HG02610 (cell line): ENCODE results near the gene ARAP1.
A peak's percentile ranks its signal among the peaks of the same experiment; 100 is the strongest.

Experiments
- ATAC-seq: cut with Tn5 transposase; IDR thresholded peaks from one replicate; pipeline ENCODE4 v1.9.1; 2021; ENCODE audit warnings: mild to moderate bottlenecking, moderate library complexity; ENCODE audit not compliant: unreplicated experiment

Gene ARAP1

DNA sequence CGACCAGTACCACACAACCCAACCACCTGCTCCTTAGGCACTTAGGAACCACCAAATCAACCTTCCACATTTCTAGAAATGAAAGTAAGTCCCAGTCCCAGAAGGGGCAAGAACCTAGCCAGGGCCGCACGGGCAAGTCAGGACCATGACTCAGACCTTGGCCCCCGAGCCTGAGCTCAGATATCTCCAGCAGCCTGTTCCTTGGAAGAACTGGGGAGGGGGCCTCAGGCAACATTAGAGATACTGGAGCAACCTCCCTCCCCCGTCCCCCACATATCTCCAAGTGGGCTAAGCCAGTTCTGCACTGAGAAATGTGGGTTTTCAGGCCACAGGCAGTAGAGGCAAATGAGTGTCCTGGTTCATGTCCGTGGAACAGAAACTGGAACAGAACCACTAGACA, 7.7 kb downstream of the ARAP1 start:
- ATAC-seq, result no peak

DNA sequence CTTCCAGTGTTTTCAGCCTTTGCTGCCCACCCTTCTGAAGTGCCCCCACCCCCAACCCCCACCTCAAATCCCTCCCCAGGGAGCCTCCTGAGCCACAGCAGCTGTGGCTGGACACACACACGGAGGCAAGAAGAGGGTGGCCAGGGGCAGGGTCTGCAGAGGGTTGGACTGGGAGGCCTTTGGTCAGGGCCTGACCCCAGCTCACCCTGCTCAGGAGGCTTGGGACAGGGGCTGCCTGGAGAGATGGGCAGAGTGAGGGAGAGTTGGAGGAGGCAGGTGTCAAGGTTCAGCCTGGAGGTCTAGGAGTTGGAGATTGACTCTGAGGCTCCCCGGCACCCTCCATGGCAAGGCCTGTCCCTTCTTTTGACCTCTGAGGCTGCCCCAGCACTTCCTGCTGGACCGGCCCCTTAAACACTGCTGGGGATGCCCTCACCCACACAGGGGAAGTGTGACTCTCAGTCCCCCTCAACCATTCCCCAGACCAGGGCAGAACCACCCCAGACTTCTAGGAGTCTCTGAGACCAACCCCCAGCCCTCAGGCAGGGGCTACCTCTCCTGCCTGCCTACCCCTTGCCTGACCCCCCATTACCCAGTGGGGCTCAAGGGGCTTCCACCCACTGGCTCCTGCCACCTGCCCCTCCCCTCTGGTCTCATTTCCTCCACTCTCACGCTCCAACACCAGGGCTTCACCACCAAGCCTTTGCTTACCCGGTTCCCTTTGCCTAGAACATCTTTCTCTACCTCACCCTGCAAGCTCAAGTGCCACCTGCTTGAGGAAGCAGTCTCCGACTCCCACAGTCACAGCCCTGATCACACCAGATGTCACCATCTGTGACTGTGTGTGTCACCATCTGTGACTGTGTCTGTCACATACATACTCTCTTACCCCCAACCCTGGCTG, 8.6 kb downstream of the ARAP1 start:
- ATAC-seq, result no peak

DNA sequence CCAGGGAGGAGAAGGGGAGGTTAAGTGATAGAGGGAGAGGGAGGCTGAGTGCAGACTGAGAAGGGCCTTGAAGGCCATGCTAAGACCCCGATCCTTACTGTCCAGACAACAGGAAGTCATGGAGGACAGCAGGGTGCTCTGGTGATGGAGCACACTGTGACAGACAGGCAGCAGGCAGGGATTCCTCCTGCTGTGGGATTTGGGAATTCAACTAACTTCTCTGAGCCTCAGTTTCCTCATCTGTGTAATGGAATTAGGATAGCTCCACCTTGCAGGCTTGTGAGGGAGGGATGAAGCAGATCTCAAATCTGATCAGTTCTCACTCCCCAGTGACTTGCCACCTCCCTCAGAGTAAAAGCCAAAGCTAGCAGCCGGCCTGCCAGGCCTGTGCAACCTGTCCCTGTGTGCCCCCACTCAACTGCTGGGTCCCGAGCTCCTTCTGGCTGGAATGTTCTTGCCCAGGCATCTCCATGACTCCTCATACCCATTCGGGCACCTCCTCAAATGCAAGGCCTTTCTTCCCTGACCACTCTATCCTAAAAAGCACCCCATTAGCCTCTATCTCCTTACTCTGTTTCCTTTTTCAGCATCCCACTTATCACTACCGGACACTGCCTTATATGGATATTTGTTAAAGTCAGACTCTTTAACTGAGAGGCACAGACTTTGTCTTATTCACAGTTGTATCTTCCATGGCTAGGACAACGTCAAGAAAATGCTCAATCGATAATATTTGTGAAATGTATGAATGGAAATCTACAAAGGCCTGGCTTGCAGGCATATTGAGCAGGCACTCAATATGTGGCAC, 9.5 kb downstream of the ARAP1 start:
- ATAC-seq, result no peak

DNA sequence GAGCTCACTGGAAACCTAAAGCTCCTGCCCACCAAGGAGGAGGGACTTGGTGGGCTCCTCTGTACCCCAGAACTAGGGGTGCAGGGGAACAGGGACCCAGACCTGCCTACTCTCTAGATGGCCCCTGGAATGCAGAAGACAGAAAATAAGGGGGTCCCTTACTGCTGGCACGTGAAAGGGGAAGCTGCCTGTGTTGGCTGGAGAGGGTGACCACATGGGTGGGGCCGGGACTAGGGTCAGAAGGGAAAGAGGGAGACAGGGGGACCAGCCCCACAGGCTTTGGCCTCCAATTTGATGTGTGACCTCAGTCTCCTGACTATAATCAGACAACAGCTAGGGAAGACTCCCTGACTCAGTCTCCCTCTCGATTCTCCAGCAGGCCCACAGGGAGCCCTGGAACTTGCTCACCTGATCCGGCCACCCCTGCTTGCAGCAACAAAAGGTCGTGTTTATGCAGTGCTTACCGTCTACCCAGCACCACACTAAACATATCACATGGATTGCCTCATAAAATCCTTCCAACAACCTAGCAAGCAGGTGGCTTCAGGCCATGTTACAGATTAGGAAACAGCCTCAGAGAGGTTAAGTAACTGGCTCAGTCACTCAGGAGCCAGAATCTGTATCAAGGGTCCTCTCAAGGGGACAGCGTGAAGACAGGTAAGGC, 10.2 kb downstream of the ARAP1 start:
- no peak for ATAC-seq

DNA sequence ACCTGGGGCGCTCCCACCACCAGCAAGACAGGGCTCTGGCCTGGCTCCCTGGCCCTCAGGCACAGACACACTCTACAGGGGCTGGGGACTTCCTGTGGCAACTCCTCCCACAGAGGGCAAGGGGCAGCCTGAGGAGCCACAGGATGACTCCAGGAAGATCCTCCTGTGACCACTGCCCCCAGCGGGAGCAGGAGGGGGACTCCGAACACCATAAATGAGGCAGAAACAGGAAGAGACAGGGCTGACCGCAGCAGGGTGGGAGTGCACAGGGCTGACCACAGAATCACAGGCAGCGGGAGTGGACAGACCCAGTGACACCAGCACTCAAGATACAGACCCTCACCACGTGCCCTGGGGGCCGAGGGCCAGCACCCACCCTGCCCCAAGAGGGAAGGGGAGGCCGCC, 10.8 kb downstream of the ARAP1 start:
- ATAC-seq, result no peak

DNA sequence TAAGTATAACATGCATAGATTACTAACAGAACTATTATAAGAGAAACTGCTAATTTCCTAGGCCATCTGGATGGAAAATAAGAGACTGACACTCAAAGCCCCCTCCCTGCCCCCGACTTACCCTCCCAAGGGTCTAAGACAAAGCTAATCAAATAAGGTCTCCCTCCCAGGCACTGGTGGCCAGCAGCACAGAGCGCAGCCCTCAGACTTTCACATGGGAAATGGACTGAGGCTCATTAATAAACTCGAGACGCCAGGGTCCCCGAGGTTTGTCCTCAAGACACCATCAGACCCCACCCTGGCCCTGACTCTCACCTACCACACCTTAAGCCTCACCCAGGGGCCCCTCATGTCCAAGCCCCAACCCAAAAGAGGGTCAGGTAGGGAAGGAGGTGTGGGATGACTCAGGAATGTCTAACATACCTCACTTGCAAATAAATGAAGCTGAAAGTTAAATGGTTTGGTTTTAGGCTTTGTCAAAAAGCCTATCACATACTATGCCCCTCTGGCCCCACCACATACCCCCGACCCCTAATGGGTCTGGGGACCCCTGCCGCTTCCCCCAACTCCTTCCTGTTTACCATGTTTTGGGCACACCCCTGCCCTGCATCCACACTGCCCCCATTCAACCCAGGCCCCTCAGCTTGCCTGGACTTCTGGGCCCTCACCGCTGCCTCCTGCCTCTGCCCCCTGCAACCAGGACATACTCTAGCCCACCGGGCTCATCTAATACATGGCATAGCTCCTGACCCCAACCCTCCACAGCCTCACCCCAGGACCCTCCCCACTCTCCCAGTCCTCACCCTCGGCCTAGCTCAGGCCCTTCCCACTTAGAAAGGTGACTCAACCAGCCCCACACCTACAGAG, 11.4 kb downstream of the ARAP1 start:
- ATAC-seq, result no peak

DNA sequence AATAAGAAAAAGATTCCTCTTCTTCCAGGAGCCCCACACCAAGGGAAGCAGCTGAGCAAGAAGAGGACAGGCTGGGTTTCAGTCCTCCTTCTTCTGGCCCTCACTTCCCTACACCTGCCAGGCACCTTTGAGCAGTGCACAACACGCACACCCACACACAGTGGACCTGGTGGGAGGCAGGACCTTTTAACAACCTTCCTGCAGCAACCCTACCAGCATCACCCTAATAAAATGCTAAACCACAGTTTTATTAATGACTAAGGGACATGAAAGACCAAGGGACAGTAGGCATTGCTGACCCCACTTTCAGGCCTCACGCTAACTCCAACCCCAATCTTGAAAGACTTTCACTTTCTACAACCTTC, 12.2 kb downstream of the ARAP1 start:
- no peak for ATAC-seq

DNA sequence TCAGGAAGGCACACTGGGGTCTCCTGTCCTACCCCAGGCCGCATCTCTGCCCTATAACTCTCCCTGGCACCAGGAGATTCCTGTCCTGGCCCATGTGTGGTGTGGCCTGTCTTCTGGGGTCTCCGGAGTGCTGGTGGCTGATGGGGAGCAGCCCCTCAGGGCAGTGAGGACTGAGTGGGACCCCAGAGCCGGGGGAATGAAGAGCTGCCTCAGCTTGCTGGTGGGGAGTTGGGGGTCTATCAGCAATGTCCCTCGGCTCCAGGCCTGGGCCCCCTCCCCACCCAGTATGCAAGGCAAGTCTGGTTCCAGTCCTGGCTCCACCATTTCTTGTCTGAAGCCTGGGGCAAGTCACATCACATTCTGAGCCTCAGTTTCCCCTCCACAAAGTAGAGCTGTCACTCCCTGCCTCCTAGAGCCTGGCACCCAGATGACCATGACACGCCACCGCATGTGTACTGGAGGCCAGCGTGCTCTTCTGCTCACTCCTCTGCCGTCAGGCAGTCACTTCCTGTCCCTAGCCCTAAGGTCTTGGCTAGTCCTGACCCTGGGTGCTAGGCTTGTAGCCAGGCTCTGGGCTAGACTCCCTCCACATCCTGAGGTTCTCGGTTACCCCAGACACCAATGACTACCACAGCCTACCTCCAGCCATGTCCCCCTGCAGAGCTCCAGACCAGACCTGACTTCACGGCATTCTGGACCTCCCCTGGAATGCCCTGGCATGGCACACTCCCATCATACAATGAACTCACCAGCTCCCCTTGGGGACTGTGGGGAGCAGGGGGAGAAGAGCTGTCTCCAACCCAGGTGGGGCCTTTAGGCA, 12.8 kb downstream of the ARAP1 start:
- no peak for ATAC-seq

DNA sequence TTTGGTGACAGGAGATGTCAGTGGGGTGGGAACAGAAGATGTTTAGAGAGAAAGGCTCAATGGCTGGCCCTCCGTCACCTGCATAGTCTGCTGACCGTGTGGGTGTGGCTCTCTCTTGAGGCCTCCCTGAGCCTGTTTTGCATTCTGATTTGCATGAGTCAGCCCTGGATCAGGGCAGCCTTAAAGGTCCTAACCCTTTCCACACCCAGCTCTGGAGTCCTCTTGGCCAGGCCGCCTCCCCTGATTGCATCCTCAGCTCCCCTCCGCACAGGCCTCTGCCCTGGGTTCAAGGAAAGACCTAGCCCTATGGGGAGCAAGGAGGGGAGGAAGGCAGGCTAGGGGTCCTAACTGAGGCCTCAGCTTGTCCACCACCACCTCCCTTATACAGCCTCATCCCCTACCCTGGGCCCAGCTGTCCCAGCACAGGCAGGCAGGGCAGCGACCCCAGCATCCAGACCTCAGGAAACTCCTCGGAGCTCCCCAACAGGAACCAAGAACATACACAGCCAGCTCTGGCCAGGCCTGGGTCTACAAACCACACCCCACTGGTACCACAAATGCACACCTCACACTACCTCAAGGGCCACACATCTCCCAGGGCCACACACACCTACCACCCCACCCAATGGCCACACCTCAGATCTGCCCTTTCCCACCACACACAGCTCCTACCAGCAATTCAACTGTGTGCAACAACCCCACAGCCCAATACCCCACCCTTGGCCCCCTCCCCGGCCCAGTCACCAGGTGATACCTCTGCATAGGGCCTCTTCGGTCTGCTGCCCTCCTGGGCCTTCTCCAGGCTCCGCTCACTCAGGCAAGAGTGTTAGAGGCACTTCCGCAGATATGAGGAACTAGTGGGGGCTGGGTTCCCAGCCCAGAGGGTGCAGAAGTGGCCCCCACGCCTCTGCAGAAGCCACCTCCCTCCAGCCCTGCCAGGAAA, 13.7 kb downstream of the ARAP1 start:
- peak; percentile 42 for ATAC-seq

DNA sequence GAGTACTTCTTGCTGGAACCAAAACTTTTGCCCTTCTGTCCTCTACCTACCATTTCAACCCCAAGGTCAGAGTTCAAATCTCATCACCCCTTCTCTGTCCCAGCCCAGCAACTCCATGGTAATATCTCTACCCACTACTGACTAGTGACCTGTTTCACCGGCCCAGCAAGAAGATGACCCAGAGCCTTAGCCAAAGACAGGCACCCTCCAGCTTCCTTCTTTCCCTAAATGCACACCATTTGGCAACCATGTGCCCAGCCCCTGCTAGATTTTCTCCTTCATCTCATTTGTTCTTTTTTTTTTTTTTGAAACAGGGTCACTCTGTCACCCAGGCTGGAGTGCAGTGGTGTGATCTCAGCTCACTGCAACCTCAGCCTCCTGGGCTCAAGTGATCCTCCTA, 14.9 kb downstream of the ARAP1 start:
- no peak for ATAC-seq

DNA sequence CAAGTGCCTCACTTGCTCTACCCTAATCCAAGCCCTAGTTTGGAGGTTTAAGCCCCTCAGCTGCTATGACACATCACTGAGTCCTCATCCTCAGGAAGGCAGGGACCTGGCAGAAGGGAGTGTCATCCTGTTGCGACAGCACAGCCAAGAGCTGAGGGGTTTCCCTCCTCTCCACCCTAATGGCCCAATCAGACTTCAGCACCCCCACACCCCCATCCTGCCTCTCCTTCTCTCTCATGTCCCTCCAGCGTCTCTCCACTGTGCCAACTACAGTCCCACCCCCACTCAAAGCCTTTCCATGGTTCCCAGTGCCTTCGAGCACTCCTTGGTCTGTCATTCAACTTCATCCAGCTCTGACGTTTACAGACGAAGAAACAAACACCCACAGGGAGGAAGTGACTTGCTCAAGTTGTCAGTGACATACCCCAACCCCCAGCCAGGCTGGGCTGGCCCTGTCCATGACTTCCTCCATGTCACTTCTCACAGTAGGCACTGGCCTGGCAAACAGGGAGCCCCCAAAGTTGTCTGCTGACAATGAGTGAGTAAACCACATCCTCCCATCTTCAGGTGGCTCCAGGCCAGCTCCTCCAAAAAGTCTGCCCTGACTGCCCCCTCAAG, 15.6 kb downstream of the ARAP1 start:
- no peak for ATAC-seq

DNA sequence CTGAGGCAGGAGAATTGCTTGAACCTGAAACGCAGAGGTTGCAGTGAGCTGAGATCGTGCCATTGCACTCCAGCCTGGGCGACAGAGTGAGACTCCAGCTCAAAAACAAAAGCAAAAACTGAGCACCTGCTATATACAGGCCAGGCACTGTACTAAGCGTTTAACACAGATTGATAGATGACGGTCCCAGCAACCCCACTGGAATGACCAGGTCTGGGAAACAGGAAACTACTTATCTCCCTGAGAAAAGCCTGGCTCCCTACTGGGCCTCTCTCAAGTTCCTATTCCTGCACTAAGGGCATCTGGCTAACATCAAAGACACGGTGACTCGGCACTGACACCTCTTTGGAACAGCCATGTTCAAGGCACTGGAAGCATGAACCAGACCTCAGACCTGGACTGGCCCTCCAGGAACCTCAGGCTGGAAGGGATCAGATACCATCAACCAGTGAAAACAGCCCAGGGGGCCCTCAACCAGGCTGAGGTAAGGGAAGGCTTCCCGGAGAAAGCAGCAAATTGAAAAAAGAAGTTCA, 16.6 kb downstream of the ARAP1 start:
- ATAC-seq, result no peak

DNA sequence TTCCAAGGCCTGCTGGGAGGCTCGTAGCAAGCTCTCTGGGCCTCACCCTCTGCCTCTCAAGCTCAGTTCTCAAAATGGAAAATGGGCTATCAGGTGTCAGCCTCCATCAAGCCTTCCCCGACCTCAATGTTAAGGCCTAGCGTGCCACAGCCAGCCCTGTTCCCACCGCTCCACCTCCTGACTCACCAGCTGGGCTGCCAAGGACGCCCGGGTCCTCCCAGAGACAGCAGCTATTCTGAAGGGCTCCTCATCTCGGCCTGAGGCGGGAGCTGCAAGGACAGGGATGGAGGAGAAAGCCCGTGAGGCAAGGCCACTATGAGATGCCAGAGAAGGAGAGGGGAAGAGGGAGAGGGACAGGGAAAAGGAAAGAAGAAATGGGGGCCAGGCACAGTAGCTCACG, 19.9 kb downstream of the ARAP1 start:
- no peak for ATAC-seq

DNA sequence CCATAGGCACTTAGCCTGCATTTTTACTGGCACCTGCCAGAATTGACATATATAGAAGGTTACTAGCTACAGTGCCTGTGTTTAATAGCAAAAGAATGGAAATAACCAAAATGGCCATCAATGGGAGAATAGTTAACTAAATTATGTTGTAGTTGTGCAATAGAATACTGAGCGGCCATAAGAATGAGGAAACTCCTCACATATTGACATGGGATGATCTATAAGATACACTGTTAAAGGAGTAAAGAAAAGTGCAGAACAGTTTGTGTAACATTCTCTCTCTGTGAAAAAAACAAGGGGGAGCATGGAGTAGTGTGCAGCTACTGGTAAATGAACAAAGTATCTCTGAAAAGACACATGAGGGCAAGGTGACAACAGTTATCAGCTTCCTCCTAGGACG, 21.5 kb downstream of the ARAP1 start:
- no peak for ATAC-seq

DNA sequence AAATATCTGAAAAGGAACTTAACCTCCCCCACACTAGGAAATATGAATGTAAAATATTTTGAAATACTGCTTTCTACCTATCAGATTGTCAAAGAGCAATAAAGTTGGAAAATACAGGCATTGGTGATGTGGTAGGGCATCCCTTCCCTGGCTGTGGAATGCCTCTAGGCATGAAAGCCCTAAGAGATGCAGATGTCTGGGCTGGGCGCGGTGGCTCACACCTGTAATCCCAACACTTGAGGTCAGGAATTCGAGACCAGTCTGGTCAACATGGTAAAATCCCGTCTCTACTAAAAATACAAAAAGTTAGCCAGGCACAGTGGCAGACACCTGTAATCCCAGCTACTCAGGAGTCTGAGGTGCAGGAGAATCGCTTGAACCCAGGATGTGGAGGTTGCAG, 22.0 kb downstream of the ARAP1 start:
- ATAC-seq, result no peak

DNA sequence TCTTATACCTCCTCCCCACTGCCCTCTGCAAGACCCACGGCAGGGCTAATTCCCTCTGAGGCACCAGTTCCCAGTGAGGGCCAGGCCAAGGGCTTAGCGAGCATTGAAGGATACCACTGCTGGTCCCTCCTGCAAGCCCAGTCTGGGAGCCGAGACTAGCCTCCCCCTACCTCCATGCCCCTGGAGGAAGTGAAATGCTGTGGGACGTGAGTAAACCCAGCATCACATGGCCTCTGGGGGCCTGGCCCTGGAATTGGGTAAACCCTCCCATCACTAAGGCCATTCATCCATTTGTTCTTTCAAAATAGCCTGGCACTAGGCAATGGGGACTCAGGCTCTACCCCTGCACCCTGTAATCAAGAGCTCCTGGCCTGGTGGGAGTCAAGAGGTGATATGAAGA, 24.7 kb downstream of the ARAP1 start:
- no peak for ATAC-seq

DNA sequence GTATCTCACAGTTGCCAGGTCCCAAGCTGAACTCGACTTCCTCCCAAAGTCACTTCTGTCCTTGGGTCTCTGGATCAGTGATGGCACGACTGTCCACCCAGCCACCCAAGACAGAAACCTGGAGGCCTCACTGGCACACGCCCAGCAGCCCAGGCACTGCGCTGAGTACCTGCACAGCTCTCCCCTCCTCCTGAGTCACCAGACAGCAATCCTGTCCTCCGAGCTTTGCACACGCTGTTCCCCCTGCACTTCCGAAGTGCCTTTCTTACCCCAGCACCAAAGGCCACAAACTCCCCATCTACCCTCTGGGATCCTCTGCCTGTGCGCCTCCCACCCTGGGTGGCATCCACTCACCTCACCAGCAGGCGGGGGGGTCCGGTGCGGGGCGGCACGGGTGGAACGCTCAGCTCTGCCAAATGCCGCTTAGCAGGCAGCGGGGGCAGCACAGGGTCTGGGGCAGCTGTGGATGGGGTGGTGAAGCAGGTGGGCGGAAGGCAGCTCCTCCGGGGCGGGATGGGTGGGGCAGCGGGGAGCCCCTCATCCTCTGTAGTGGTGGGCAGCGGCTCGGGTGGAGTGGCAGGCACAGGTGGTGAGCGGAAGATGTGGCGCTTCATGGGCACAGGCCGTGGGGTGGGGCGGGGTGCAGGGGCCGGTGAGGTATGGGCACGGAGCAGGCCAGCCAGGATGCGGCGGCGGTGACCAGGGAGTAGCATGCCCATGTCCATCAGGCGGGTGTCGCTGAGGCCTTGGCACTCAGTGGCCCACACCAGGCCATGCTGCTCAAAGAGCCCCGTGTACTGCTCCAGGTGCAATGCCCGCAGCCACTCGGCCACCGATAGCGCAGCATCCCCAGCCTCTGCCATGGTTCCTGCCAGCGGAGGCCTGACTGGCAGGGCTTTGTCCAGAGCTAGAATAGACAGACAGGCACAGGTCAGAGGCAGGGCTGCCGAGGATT, 25.7 kb downstream of the ARAP1 start:
- no peak for ATAC-seq
